DND-41 (cell line): Measurements from ENCODE around the gene RPUSD1.
"Not testable (repeated sequence)": the region's sequence is repeated elsewhere in the genome, so short reads cannot be mapped to it uniquely, and the experiment has no call there.

Experiments used
- ATAC-seq: fragments of 200-7000 bp; cut with Tn5 transposase; 3 replicates; pipeline ENCODE4 v1.9.1; 2021; ENCODE audit warnings: low read depth; ENCODE audit not compliant: insufficient read depth
- DNase-seq: peaks from one replicate; pipeline ENCODE4 v3.0.0-alpha.2; 2020
- H2AFZ ChIP-seq: 2 replicates; pipeline ENCODE4 v1.6.0; 2012; ENCODE audit warnings: low read depth, low read length
- H3K27ac ChIP-seq: 2 replicates; pipeline ENCODE4 v1.5.1; 2012; ENCODE audit warnings: low read length, inconsistent platforms
- H3K27me3 ChIP-seq: fragments of 200-600 bp; sonication (generic); 2 replicates; pipeline ENCODE4 v1.6.0; 2012; ENCODE audit warnings: low read length, mild to moderate bottlenecking, inconsistent platforms; ENCODE audit not compliant: insufficient read depth, poor library complexity
- H3K36me3 ChIP-seq: 2 replicates; pipeline ENCODE4 v1.5.1; 2012; ENCODE audit warnings: low read length, inconsistent platforms; ENCODE audit not compliant: insufficient read depth
- H3K4me1 ChIP-seq: 2 replicates; pipeline ENCODE4 v1.5.1; 2012; ENCODE audit warnings: mild to moderate bottlenecking, low read length; ENCODE audit not compliant: insufficient read depth
- H3K4me2 ChIP-seq: 2 replicates; pipeline ENCODE4 v1.6.0; 2012; ENCODE audit warnings: mild to moderate bottlenecking, moderate library complexity, low read length, inconsistent platforms; ENCODE audit not compliant: insufficient read depth
- H3K4me3 ChIP-seq, 2 experiments: fragments of 200-600 bp in 1 of 2; shearing (Covaris generic) in 1 of 2; 2 replicates each; pipeline ENCODE4 v1.5.1; 2012 to 2016; ENCODE audit warnings: inconsistent platforms in 2 of 2, low read length in 2 of 2, mild to moderate bottlenecking in 2 of 2, low read depth in 1 of 2, moderate library complexity in 1 of 2
- H3K79me2 ChIP-seq: 2 replicates; pipeline ENCODE4 v1.6.0; 2012; ENCODE audit warnings: low read length, inconsistent platforms; ENCODE audit not compliant: insufficient read depth
- H3K9ac ChIP-seq: 2 replicates; pipeline ENCODE4 v1.6.0; 2012; ENCODE audit warnings: low read depth, mild to moderate bottlenecking, inconsistent platforms, low read length, moderate library complexity
- H3K9me3 ChIP-seq: 2 replicates; pipeline ENCODE4 v1.5.1; 2012; ENCODE audit warnings: low read length, moderate library complexity, mild to moderate bottlenecking, inconsistent platforms; ENCODE audit not compliant: insufficient read depth, severe bottlenecking
- H4K20me1 ChIP-seq: 2 replicates; pipeline ENCODE4 v1.6.0; 2012; ENCODE audit warnings: low read length; ENCODE audit not compliant: insufficient read depth
- CTCF ChIP-seq: IDR thresholded peaks from 2 replicates; pipeline ENCODE4 v1.5.1; 2012; ENCODE audit warnings: borderline replicate concordance, low read length, moderate library complexity, mild to moderate bottlenecking; ENCODE audit not compliant: poor library complexity, severe bottlenecking; ENCODE audit errors: extremely low read depth
- EZH2 ChIP-seq: IDR thresholded peaks from 3 replicates; pipeline ENCODE4 v1.6.1; 2012; ENCODE audit warnings: borderline replicate concordance, low read depth, mild to moderate bottlenecking, moderate library complexity, low read length, inconsistent platforms; ENCODE audit not compliant: severe bottlenecking

RPUSD1 gene

GRCh38 chr16:776824-777223 lies 11.4 kb downstream of the RPUSD1 start:
- Histone ChIP-seq H3K9me3 (no peaks in the 10 kb centered on the region), H3K9ac (no peak overlapping the region), H3K4me2 (no peak overlapping the region), H3K79me2 (no peaks in the 10 kb centered on the region), H2AFZ (no peak overlapping the region), H4K20me1 (peaks cover 2% of the 10 kb centered on the region; the same call in 1 of the 2 replicates), H3K4me3 (no peak overlapping the region), H3K4me1 (no peaks in the 10 kb centered on the region), H3K36me3 (no peaks in the 10 kb centered on the region), H3K27ac (no peak overlapping the region), H3K27me3 (no peaks in the 10 kb centered on the region)
- no peak for ATAC-seq
- no peak for TF ChIP-seq EZH2
- DNase-seq = no peak

GRCh38 chr16:776298-776697 lies 11.9 kb downstream of the RPUSD1 start:
- H4K20me1 ChIP-seq, H3K9ac ChIP-seq, H3K4me1 ChIP-seq, H3K9me3 ChIP-seq, H3K79me2 ChIP-seq, H3K27ac ChIP-seq, DNase-seq, H2AFZ ChIP-seq, ATAC-seq, H3K4me2 ChIP-seq, H3K27me3 ChIP-seq, H3K36me3 ChIP-seq, H3K4me3 ChIP-seq: not testable (repeated sequence)

GRCh38 chr16:775236-775796 lies 12.9 kb downstream of the RPUSD1 start:
- ATAC-seq = no peak
- no peaks in the 10 kb centered on the region for H3K4me1 ChIP-seq
- no peak overlapping the region for H3K27ac ChIP-seq
- no peak for TF ChIP-seq EZH2
- no peak for TF ChIP-seq CTCF
- no peaks in the 10 kb centered on the region for H3K79me2 ChIP-seq
- no peaks in the 10 kb centered on the region for H3K9me3 ChIP-seq
- H3K27me3 ChIP-seq = no peaks in the 10 kb centered on the region
- H3K36me3 ChIP-seq = no peaks in the 10 kb centered on the region
- no peak overlapping the region for H3K4me3 ChIP-seq
- no peak overlapping the region for H3K4me2 ChIP-seq
- no peak overlapping the region for H2AFZ ChIP-seq
- H4K20me1 ChIP-seq = peaks cover 2% of the 10 kb centered on the region; the same call in 1 of the 2 replicates
- DNase-seq = no peak
- no peak overlapping the region for H3K9ac ChIP-seq

- Histone ChIP-seq H2AFZ (no peak overlapping the region), H3K27ac (no peak overlapping the region), H3K9ac (no peak overlapping the region), H3K4me1 (no peaks in the 10 kb centered on the region), H4K20me1 (peaks cover under 1% of the 10 kb centered on the region; the same call in 1 of the 2 replicates), H3K9me3 (no peaks in the 10 kb centered on the region), H3K4me2 (no peak overlapping the region), H3K79me2 (no peaks in the 10 kb centered on the region), H3K36me3 (no peaks in the 10 kb centered on the region), H3K4me3 (no peak overlapping the region), H3K27me3 (no peaks in the 10 kb centered on the region)
- no peak for ATAC-seq
- DNase-seq = no peak
- TF ChIP-seq CTCF = no peak
- no peak for TF ChIP-seq EZH2
These were observed 13.8 kb downstream of the RPUSD1 start for GRCh38 chr16:774086-775001.
